ENCODE measurements around the gene RHCE. TPM values are rescaled to one million over a fixed set of nuclear protein-coding genes. Genes with fewer than 3 reads are reported as not detected.
"Not testable (repeated sequence)": the region's sequence is repeated elsewhere in the genome, so short reads cannot be mapped to it uniquely, and the experiment has no call there.

The RHCE gene
- total RNA-seq, 2 experiments from 2014 or later = 0.63 TPM; not detected in 1

DNA sequence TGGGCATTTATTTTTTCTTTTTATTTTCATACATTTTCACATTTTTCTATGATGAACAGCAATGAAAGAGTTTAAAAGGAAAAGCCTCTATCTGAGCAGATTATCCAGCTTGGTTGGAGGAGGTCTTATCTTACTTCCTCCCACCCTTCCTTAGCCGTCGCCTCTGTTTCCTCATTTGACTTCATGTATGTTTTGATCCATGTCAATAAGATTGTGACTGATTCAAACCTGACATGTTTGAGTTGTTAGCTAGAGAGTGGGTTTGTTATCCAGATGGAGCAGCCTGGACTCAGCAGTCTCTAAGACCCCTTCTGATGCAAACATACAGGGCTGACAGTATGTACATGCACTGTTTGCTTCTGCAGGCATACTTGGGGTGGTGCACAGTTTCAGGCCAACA is 41.2 kb upstream of the RHCE start:
- TF ChIP-seq CTCF (conservative IDR thresholded peaks at IDR 0.05; ENCODE audit: low read length) (no peak), EZH2phosphoT487 (IDR thresholded peaks at IDR 0.05; ENCODE audit: borderline replicate concordance, low read depth, low read length) (no peak)
- Histone ChIP-seq H2AFZ (ENCODE audit: low read length) (no peak overlapping the region), H3K79me2 (ENCODE audit: insufficient read depth, low read depth, low read length) (no peaks in the 10 kb centered on the region), H3K36me3 (ENCODE audit: insufficient read depth, low read length) (peaks cover 50% of the 10 kb centered on the region), H3K9me3 (ENCODE audit: low read length) (no peaks in the 10 kb centered on the region), H3K9me2 (ENCODE audit: insufficient read depth, low read length) (no peaks in the 10 kb centered on the region), H3K4me3 (ENCODE audit: low read depth, low read length, poor library complexity, severe bottlenecking) (no peak overlapping the region), H4K20me1 (ENCODE audit: insufficient read depth, low read length) (no peaks in the 10 kb centered on the region), H3K4me2 (ENCODE audit: low read length) (no peak overlapping the region), H3K27ac (ENCODE audit: low read depth, low read length, poor library complexity, severe bottlenecking) (no peak overlapping the region), H3K4me1 (ENCODE audit: insufficient read depth, low read length, poor library complexity, severe bottlenecking) (no peaks in the 10 kb centered on the region)
- intact Hi-C loops (cut with micrococcal nuclease; ENCODE audit: unreplicated experiment) = no loop called here
- no TSS peak for BruUV-seq (replicated peaks)
- ChIA-PET CTCF (ENCODE audit: unreplicated experiment) (no interaction called here), POLR2A (no interaction called here)
- no peak for DNase-seq (ENCODE audit: low spot score)

DNA sequence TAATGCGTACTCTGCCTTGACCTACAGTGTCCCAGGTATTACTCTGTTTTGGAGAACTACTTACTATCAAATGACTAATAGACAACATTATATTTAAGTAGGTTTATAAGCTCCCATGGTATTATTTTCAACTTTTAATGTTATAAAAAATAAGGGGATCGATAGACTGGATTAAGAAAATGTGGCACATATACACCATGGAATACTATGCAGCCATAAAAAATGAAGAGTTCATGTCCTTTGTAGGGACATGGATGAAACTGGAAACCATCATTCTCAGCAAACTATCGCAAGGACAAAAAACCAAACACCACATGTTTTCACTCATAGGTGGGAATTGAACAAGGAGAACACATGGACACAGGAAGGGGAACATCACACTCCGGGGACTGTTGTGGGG is 40.2 kb upstream of the RHCE start:
- CTCF ChIA-PET (ENCODE audit: unreplicated experiment) = not testable (repeated sequence)

GRCh38 chr1:25460020-25460419 is 39.4 kb upstream of the RHCE start:
- TF ChIP-seq EZH2phosphoT487 (IDR thresholded peaks at IDR 0.05; ENCODE audit: borderline replicate concordance, low read depth, low read length) = no peak
- TF ChIP-seq CTCF (conservative IDR thresholded peaks at IDR 0.05; ENCODE audit: low read length) = no peak
- POLR2A ChIA-PET = no interaction called here
- no peaks in the 10 kb centered on the region for H3K9me3 ChIP-seq (ENCODE audit: low read length)
- no peak for DNase-seq (ENCODE audit: low spot score)
- no peaks in the 10 kb centered on the region for H3K4me1 ChIP-seq (ENCODE audit: insufficient read depth, low read length, poor library complexity, severe bottlenecking)
- CTCF ChIA-PET (ENCODE audit: unreplicated experiment) = interaction anchor here (0.6 kb wide), 1 partner anchor 28 kb away, joined by 3 read pairs; no protein-coding TSS in a partner anchor
- no peak overlapping the region for H3K4me2 ChIP-seq (ENCODE audit: low read length)
- 0 out of 2 replicates have a peak, but pooled peaks cover 4% of the 10 kb centered on the region for H4K20me1 ChIP-seq (ENCODE audit: insufficient read depth, low read length)
- peaks cover 55% of the 10 kb centered on the region for H3K36me3 ChIP-seq (ENCODE audit: insufficient read depth, low read length)
- intact Hi-C loops (cut with micrococcal nuclease; ENCODE audit: unreplicated experiment) = no loop called here
- no TSS peak for BruUV-seq (replicated peaks)
- no peak overlapping the region for H3K4me3 ChIP-seq (ENCODE audit: low read depth, low read length, poor library complexity, severe bottlenecking)
- H2AFZ ChIP-seq (ENCODE audit: low read length) = no peak overlapping the region
- H3K27ac ChIP-seq (ENCODE audit: low read depth, low read length, poor library complexity, severe bottlenecking) = no peak overlapping the region
- H3K9me2 ChIP-seq (ENCODE audit: insufficient read depth, low read length) = no peaks in the 10 kb centered on the region
- H3K79me2 ChIP-seq (ENCODE audit: insufficient read depth, low read depth, low read length) = no peaks in the 10 kb centered on the region

More for the DNA sequence above, 40.2 kb upstream of the RHCE start:
- H3K9me3 ChIP-seq (ENCODE audit: low read length); H3K4me1 ChIP-seq (ENCODE audit: insufficient read depth, low read length, poor library complexity, severe bottlenecking); H4K20me1 ChIP-seq (ENCODE audit: insufficient read depth, low read length); H2AFZ ChIP-seq (ENCODE audit: low read length); H3K4me2 ChIP-seq (ENCODE audit: low read length); H3K4me3 ChIP-seq (ENCODE audit: low read depth, low read length, poor library complexity, severe bottlenecking); H3K79me2 ChIP-seq (ENCODE audit: insufficient read depth, low read depth, low read length); H3K27ac ChIP-seq (ENCODE audit: low read depth, low read length, poor library complexity, severe bottlenecking); DNase-seq (ENCODE audit: low spot score); BruUV-seq (replicated peaks); POLR2A ChIA-PET; H3K9me2 ChIP-seq (ENCODE audit: insufficient read depth, low read length); intact Hi-C loops (cut with micrococcal nuclease; ENCODE audit: unreplicated experiment): not testable (repeated sequence)
- peaks cover 56% of the 10 kb centered on the region for H3K36me3 ChIP-seq (ENCODE audit: insufficient read depth, low read length)
